HG02943 (cell line): ENCODE results near the gene C10orf71.

Experiments used
- ATAC-seq: cut with Tn5 transposase; IDR thresholded peaks from one replicate; pipeline ENCODE4 v1.9.1; 2021; ENCODE audit warnings: mild to moderate bottlenecking, low read depth, moderate library complexity; ENCODE audit not compliant: unreplicated experiment

Gene C10orf71

DNA sequence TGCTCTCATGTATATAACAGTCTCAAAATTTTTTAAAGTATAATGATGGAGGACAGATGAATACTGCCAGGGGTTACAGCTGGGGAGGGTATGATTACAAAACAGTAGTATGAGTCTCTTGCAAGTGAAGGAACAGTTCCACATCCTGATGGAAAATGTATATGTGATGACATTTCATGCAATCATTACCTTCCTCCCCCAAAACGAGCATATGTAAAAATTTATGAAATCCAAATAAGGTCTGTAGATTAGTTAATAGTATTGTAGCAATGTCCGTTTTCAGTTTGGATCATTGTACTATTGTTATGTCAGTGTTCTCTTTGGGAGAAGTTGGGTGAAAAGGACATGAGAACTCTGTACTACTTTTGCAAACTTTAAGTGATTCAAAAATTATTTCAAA is 58.9 kb downstream of the C10orf71 start:
- ATAC-seq: no peak

DNA sequence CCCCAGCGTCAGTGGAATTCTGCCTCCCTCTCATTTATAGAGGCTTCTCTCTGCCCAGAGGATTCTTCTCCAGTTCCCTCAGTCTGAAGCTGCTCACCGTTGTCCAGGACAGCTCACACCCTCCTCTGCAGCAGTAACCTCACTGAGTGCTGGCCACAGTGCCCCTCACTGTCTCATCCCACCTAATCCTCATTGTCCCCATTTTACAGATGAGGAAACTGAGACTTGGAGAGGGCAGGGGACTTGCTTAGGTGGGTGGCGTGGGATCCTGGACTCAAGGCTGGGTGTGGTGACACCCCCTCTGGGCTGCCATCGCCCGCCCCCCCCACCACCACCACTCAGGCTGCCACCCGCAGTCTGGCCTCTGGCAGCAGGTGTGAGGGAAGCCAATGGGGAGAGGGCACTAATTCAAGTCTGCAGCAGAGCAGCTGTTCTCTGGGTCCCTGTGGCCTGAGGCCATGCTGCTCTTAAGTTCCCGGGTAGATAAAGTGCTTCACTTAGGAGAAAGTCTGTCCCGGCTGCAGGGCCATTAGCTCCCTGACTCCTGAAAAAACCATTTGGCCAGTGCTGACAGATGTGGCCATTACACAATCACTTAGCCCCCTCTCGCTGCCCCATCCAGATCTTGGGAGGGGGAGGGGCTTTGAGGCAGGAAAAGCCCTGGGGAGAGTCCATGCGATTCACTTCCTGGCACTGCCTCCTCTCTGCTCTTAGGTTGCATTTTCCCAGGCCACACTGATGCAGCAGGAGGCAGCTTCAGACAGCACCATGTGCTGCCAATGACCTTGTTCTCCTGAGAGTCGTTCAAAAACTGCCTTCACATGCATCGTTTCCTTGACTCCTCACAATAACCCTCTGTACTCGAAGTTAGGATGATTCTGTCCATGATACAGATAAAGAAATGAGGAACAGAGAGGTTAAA is 60.6 kb downstream of the C10orf71 start:
- ATAC-seq: no peak

DNA sequence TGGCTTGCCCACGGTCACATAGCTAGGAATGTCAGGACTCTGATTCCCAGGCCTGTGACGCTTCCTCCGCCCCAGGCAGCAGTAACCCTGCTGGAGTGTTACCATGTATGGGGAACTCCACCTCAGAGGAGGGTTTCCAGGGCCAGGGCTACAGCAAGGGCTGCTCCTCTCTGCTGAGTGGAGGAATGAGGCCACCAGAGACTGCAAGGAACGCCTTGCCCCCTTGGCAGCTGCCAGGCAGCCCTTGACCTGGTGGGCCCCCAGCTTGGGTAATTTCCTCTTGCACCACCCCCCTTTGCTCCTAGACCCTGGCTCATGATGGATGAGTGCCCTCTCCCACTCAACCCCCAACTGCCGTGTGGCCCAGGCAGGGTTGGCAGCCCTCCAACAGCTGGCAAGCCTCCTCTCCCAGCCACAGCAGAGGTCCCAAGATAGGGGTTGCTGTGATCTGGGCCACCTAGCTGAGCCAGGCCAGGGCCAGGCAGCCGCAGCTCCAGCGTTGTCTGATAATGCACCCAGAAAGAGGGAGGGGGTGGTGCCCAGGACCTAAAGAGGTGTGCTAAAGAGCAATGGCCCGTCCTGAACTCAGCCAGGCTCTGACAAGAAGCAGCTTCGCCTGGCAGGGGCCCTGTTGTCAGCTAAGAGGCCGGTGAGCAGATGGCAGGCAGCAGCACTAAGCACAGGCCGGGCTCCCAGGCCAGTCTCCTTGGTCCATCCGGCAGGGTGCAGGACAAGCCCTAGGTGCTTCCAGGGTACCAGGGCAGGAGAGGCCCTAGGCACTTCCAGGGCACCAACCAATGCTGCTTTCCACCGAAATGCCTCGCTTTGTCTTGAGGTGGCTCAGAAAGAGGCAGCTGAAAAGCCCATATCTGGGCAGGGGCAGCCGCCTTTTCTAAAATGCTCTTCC is 61.6 kb downstream of the C10orf71 start:
- no peak for ATAC-seq

DNA sequence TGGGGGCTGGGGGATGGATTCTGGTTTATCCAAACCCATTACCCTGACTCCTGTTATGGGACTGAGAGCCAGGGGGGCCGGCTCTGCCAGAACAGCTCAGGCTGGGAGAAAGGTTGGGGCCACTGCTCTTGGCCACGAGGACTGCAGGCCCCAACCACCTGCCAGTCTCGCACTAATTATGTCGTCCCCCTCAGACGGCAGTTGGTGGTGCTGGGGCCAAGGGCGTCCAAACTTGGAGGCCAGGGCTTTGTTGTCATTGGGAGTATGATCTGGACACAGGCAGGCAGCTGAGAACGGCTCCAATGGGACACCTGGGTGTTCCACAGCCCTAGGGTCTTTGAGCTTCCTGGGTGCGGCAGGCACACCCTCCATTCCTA is 62.2 kb downstream of the C10orf71 start:
- ATAC-seq: no peak

DNA sequence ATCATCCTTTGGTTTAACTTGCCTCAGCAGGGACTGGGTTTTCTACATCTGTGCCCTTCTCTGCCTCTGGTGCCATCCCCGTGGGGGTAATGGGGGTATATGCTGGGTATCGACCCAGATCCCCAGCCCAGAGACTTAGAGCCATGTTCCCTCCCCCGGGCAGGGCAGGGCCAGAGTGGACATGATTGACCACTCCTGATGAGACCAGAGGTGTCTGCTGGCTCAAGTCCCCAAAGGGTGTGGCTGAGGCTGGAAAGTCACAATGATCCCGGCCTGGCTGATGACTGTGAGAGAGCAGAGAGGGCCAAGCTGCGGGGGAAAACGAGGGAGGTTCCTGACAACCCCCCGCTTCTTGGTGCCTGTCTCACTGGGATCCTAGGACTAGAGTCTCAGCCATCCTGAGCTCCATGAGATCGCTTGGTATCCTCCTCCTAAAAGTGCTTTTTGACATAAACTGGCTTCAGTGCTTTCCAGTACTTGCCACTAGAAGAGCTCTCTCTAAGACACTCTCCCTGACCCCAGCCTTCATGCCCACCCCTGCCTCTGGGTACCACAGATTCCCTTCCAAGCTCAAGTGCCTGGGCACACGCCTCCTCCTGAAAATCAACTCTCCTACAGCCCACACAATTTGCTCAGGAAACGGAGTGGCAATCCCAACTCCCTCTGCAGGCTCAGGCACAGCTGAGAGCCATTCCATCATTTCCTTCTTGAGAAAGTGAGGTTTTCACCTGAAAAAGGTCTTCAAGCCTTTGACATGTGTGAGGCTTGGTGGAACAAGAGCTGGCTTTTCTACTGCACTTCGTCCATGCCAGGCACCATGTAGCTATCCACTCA is 63.0 kb downstream of the C10orf71 start:
- no peak for ATAC-seq

DNA sequence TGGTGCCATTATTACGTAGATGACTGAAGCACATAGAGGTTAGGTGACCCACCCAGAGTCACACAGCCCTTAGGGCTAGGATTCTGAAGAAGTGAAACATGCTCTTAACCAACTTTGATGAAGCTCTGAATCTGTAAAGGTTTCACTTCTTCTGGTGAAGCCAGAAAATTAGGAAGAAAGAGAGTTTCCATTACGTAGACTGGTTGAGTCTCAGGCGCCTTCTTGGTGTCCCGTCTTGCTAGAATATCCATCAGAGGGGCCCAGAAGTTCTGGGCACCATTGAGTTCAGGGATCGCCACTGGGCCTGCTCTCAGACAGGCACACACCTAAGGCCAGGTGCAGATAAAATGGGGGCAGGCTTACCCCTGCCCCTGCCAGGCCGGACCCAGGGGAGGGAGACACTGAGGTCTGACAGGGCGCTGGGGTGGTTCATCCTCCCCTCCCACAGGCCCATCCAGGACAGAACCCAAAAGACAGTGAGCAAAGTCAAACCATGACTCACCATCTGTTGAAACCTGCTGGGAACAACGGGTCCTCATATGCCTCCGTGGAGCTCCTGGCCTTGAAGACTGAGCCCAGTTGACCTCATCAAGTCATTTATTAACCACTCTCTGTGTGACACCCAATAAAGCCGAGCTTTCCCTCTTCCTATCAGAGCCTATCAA is 63.8 kb downstream of the C10orf71 start:
- ATAC-seq: peak; percentile 82

DNA sequence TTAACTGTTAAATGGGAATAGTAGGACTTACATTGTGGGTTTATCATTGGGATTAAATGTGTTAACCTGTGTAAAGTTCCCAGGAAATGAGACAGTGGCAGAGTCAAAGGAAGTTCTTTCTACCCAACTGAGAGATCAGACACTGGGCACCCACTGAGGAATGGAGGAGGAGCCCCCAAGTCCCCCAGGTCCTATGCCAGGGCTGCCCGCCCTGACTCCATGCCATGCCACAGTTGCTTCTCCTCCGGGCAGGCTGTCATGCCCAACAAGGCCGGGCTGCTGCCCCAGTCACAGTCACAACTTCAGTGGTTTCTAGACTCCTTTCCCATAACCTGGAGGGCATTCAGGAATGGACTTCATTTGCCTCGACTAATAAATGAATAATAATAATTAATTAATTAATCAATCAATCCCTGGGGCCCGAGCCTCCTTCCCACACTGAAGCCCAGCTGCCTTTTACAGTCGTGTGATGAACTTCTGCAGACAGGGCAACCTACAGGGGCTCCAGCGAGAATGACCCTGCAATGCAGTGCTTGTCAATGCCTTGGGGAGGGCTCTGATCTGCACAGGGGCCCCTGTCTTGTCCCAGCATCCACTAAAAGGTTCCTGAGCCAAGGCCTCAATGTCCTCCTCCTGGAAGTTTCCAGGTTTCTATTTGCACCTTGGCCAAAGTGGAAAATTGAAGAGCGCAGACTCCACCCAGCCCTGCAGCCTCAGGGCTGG is 64.5 kb downstream of the C10orf71 start:
- no peak for ATAC-seq

DNA sequence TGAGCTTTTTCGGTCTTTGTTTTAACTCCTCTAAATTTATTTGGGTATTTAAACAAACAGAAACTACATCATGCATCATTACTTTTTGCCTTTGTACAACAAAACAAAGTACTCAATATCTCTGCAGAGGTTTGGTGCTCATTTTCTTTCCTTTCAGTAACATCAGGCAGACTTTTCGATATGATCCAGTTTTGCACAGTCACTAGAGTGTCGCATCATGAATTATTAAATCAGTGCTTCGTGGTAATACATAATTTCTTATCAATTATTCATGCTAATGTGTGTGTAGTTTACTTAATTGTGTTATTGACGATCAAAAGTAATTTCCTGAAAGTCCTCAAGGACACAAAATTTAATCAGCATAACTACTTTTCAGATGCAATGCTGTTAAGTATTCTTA is 65.1 kb downstream of the C10orf71 start:
- no peak for ATAC-seq

DNA sequence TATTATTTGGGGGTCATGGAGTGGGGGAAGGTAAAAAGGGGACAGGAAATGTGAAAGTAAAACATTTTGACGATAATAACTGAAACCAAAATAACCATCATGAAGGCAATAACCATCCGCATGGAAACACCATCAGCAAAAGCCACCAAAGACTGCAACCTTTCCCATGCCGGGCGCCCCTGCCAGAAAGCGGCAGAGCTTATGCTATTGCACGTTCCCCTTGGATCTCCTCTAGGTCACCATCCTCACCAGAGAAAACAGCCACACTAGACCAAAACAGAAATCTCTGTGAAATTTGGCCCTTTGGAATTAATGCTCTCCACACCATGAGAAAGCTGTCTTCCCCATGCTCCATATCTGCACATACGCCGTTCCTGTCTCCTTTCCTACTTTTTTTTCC is 65.8 kb downstream of the C10orf71 start:
- no peak for ATAC-seq

DNA sequence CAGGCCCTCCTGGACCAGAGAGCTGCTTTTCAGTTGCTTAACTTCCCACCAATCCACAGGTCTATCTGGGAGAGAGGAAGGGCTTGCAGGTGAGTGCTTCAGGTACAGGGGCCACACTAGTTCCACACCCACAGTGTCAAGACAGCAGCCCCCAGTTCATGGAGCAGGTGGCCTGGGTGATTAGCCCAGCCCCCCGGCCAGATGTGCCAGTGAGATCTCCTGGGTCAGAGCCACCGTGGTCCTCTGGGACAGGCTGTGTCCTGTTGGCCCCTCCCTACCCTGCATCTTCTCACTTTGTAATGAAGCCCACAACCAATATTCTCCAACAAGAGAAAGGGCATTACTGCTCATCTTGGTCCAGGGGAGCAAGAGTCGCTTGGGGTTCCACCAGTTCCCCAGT is 66.3 kb downstream of the C10orf71 start:
- no peak for ATAC-seq

DNA sequence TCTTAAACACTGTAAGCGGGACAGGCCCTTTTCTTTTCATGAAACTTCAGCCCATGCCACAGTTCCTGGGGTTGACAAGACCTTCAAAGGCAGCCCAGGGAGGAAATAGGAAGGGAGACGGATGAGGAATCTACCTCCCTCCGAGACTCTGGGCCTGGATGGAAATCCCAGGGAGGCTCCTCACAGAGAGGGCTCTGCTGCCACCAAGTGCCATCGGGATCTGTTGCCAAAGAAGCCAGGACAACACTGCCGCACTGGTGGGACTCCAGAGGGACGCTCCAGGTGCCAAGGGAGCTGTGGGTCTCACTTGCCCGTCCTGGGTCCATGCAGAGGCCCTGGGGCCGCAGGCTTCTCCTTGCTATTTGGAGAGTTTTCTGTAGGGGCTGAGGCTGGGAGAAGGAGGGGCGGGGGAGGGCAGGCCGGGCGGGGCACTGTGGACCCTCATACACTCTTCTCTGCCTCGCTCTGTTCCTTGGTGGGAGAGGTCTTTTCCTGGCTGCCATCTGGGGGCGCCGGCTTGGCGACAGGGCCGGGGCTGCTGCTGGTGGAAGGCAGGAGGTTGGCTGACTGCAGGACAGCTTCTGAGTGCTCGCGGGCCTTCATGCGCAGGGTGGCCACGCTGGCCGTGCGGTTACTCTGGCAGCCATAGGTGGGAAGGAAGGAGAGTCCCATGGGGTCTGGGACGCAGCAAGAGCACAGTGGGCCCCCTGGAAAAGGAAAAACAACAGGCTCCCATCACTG is 66.9 kb downstream of the C10orf71 start:
- ATAC-seq: no peak

DNA sequence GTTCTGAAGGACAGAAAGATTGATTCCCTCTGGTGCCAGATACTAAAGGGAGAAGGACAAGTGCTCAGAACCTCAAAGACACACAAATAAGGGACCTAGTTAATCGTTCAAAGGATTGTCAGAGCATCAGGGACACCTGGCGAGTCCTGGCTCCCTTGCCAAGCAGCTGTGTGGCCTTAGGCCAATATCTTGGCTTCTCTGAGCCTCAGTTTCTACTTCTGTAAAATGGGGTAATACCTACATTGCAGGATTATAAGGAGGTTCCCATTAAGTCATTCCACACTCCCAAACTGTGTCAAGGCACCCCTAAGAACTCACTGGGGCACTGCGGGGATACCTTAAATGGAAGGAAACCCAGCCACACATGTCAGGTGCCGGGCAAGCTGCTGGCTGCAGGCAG is 67.5 kb downstream of the C10orf71 start:
- ATAC-seq: no peak

DNA sequence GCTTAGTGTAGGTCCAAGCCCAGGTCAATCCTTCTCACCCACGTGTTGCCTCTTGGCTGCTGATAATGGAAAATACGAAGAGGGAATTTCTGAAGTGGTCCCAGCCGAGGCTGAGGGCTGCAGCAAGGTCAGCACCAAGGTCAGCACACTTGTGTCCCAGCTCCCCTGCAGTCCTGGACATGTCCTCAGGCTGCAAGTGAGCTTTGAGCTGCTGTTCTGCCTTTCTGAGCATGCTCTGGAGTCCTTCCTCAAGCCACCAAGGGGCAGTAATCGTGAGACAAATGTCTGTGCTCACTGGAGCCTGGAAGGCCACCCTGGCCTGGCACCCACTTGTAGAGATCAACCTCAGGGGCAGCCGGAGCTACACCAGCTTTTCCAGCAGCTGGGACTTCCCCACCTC is 68.6 kb downstream of the C10orf71 start:
- no peak for ATAC-seq

DNA sequence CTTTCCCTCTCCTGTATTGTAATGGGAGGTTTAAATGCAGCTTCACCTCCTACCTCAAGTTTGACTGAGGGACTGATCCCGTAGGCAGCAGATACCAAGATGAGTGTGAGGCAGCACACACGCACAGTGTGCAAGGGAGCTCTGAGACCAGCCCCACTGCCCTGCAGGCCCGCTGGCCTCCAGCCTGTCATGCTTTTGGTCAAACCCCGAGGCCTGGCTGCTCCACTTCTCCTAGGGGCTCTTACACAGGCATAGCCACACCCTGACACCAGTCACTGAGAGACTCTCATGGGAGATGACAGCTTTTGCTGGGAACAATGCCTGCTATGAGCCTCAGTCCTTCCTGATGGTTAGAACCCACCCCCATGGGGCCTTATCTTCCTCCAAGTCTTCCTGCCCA is 69.3 kb downstream of the C10orf71 start:
- ATAC-seq: no peak

DNA sequence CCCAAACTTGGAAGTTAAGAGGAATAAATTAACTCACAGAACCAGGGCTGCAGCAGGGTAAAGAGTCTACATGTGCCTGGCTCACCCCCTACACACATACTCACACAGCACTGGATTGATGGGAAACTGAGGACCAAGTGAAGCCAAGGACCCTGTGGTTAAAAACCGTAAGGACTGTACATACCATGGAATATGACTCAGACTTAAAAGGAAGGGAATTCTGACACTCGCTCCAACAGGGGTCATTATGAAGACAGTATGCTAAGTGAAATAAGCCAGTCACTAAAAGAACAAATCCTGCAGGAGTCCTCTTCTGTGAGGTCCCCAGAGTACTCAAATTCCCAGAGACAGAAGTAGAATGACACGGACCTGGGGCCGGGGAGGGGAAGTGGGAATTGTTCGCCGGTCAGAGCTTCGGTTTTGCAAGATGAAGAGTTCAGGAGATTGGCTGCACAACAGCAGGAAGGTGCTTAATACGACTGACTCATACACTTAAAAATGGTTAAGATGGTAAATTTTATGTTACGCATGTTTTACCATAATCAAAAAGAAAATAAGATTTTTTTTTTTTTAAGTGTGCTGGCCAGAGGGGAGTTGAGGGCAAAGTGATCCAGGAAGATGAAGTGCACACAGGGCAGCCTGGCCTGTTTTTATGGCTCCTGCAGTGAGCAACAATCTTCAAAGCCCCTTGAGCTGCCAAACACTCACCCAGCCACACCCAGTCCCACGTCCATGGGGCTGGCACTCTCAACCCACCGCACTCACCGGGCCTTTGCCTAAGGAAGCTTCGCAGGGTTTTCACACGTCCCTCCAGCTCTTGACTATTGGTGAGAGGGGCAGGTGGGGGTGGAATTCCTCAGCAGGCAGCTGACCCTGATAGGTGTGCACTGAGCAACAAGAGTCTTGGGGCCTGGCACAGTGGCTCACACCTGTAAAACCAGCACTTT is 70.5 kb downstream of the C10orf71 start:
- no peak for ATAC-seq

DNA sequence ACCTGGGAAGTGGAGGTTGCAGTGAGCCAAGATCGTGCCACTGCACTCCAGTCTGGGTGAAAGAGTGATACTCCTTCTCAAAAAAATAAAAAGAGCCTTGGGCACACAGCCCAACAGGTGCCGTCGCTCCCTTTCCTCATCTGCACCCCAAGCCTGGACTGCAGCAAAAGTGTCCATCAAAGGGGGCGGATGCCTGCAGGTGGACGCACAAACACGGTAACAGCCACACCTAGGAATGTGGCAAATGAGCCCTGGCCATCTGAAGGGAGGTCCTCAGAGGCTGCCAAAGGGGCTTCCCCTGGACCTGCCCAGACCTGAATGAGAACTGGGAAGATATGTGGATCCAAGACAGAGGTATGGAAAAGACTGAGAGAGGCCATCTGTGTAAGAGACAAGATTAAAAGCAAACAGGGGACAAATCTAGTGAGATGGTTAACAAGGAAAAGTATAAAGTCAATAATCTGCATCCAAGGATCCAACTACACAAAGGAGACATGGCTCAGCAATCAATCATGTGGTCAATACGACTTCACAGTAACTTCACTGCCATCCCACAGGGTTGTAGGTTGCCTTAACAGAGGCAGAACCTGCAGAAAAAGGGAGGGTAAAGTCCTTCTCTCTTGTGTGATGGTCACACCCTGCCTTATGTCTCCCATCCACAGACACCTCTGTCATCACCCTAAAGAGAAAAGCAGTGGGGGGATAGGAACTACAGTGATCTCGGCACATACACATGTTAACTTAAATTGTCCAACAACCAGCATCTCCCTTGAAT is 71.5 kb downstream of the C10orf71 start:
- no peak for ATAC-seq

DNA sequence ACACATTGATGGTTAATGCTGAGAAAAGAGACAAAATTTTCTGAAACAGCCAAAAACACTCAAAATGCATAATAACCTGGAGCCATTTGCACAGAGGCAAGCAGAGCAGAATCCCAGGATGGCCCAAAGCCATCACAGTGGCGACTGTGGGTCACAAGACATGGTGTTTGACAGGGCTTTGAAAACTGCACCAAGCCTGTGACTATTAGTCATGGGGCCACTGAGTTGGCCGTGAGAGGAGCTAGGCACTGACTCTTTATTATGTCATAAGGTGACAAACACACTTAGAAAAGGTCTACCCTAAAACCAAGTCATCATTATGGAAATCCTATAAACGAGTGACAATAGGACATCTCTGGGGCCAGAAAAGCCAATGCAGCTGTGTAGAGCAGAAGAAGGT is 73.0 kb downstream of the C10orf71 start:
- no peak for ATAC-seq
